NB4 (cell line): ENCODE measurements around the gene EMP2.

Experiments
- DNase-seq: peaks from one replicate; pipeline ENCODE4 v3.0.0; 2010; ENCODE audit warnings: low read depth
- H3K4me3 ChIP-seq: one replicate; pipeline ENCODE4 v1.5.1; 2011; ENCODE audit warnings: mild to moderate bottlenecking, low read depth, low read length, moderate library complexity
- CTCF ChIP-seq: IDR thresholded peaks from one replicate; pipeline ENCODE4 v1.5.1; 2012; ENCODE audit warnings: low read depth, low read length
- MYC ChIP-seq: IDR thresholded peaks from 2 replicates; pipeline ENCODE4 v1.6.1; 2011; ENCODE audit warnings: low read depth, low read length
- POLR2A ChIP-seq: IDR thresholded peaks from 2 replicates; pipeline ENCODE4 v1.6.1; 2011; ENCODE audit warnings: mild to moderate bottlenecking; ENCODE audit not compliant: insufficient read length; ENCODE audit errors: extremely low read depth
- TF ChIP-seq, protein P1 (sequence below): IDR thresholded peaks from 2 replicates; pipeline ENCODE4 v1.6.1; 2011; ENCODE audit warnings: low read depth, low read length

EMP2 gene

DNA sequence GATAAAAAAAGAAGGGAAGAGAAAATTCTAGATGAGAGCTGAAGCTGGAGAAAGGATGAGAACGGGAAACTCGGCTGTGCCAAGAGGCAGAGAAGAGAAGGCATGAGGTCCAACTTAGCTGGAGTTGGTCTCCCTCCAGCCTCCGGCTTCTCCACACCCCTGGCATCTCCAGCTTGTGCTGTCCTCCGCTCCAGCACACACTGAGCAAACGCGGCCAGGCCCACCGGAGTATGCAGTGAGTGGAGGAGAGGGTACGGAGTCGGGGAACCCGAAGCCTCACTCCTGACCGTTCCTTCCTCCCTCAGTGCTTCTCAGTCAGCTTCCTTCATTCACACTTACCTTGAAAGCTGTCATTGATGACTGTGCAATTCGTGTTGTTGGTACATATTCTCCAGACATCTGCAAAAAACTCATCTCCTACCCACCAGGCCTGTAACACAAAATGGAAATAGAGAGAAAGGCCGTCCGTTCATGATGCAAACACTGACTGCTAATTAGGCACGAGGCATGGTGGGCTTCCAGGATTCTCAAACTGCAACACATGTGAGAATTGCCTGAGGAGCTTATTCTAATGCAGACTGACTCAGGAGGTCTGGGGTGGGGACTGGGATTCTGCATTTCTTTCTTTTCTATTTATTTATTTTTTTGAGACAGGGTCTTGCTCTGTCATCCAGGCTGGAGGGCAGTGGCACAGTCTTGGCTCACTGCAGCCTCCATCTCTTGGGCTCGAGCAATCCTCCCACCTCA lies 37.0 kb downstream of the EMP2 start:
- DNase-seq, result no peak
- TF ChIP-seq, protein P1, sequence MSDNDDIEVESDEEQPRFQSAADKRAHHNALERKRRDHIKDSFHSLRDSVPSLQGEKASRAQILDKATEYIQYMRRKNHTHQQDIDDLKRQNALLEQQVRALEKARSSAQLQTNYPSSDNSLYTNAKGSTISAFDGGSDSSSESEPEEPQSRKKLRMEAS, result no peak
- TF ChIP-seq POLR2A, result no peak
- no peak for TF ChIP-seq MYC
- TF ChIP-seq CTCF, result no peak
- no peak overlapping the region for H3K4me3 ChIP-seq

DNA sequence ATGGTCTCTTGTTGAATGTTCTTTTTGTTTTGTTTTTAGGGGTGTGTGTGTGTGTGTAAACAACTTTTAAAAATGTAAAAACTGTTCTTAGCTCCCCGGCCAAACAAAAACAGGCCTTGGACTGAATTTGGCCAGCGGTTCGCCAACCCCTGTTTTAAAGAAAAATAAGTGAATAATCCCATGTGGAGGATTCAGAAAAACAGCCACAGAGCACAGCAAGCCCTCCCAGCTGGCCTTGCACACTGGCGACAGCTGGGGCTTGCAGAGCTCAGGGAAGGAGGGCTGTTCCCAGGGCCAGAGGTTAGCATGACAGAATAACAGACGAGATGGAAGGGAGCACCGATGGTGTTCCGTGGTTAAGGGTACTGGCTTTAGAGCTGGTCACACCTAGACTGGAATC lies 39.0 kb downstream of the EMP2 start:
- DNase-seq, result no peak
- no peak overlapping the region for H3K4me3 ChIP-seq
- TF ChIP-seq, protein P1, result no peak
- TF ChIP-seq CTCF (no peak), MYC (no peak), POLR2A (no peak)

GRCh38 chr16:10539793-10540192 lies 40.6 kb downstream of the EMP2 start:
- no peak for DNase-seq
- no peak for TF ChIP-seq CTCF
- no peak for TF ChIP-seq MYC
- TF ChIP-seq, protein P1, result no peak
- no peak for TF ChIP-seq POLR2A
- H3K4me3 ChIP-seq, result no peak overlapping the region

DNA sequence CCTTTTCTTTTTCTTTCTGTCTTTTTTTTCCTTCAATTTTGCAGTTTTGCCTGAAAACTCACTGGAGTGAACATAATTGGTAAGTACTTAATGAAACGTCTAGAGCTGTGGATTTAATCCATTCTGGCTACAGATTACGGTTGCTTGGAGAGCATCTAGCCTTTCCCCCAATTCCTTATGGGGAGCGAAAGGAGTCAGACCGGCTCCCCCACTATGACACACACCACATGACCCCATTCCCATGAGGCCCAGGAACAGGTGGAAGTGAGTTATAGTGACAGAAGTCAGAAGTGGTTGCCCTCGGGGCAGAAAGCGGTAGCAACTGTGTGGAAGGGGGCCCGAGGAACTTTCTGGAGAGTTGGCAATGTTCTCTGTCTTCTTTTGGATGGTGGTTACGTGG lies 41.2 kb downstream of the EMP2 start:
- no peak for DNase-seq
- no peak for TF ChIP-seq MYC
- TF ChIP-seq POLR2A, result no peak
- TF ChIP-seq CTCF, result no peak
- TF ChIP-seq, protein P1, result no peak
- no peak overlapping the region for H3K4me3 ChIP-seq

DNA sequence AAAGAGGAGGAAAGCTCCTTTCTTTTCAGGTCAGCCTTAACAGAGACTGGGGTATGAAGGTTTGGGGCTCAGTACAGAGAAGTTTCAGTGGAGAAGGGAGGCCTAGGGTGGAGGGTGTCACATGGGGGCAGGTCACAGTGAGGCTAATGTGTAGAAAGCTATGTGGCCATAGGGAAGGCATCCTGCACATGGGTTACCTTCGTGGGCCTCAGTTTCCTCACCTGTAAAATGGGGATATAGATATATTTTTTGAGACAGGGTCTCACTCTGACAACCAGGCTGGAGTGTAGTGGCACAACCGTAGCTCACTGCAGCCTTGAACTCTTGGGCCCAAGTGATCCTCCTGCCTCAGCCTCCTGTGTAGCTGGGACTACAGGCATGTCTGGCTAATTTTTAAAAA lies 41.8 kb downstream of the EMP2 start:
- no peak overlapping the region for H3K4me3 ChIP-seq
- no peak for DNase-seq
- TF ChIP-seq POLR2A (no peak), MYC (no peak), CTCF (no peak)
- TF ChIP-seq, protein P1, result no peak
